HepG2 (cell line): ENCODE measurements around the gene ZNF677.

Experiments used
- ATF3 ChIP-seq: sonication (generic); formaldehyde crosslinking; IDR thresholded peaks from 2 replicates; pipeline ENCODE4 v1.4.0; 2020; ENCODE audit warnings: missing genetic modification reagents
- CREM ChIP-seq, 2 experiments: sonication (generic) in 1 of 2; formaldehyde crosslinking in 1 of 2; IDR thresholded peaks; 2 replicates each; pipeline versions ENCODE4 v1.4.0 to v1.6.1; 2016 to 2020; ENCODE audit warnings: antibody characterized with exemption in 1 of 2, mild to moderate bottlenecking in 1 of 2, missing genetic modification reagents in 1 of 2
- CTCF ChIP-seq: sonication (generic); formaldehyde crosslinking; IDR thresholded peaks from 2 replicates; pipeline ENCODE4 v1.5.0; 2020; ENCODE audit warnings: mild to moderate bottlenecking, missing genetic modification reagents, moderate library complexity
- GATA4 ChIP-seq: sonication (generic); IDR thresholded peaks from 2 replicates; pipeline ENCODE4 v1.6.1; 2016; ENCODE audit warnings: antibody characterized with exemption, low read depth, borderline replicate concordance
- HOXA7 ChIP-seq: sonication (generic); formaldehyde crosslinking; IDR thresholded peaks from 2 replicates; pipeline ENCODE4 v1.8.1; 2022; ENCODE audit warnings: mild to moderate bottlenecking, missing genetic modification reagents, moderate library complexity
- KDM4B ChIP-seq: sonication (generic); formaldehyde crosslinking; IDR thresholded peaks from 2 replicates; pipeline ENCODE4 v1.4.0; 2020; ENCODE audit warnings: missing genetic modification reagents
- NCOA1 ChIP-seq: sonication (generic); formaldehyde crosslinking; IDR thresholded peaks from 2 replicates; pipeline ENCODE4 v1.9.0; 2021; ENCODE audit warnings: missing genetic modification reagents
- SUZ12 ChIP-seq: fragments of 150-350 bp; IDR thresholded peaks from 2 replicates; pipeline ENCODE4 v1.6.1; 2014; ENCODE audit warnings: low read depth, low read length
- ZNF580 ChIP-seq: IDR thresholded peaks from 2 replicates; pipeline ENCODE4 v1.6.1; 2016; ENCODE audit warnings: low read depth, borderline replicate concordance
- ZNF788 ChIP-seq: sonication (generic); formaldehyde crosslinking; IDR thresholded peaks from 2 replicates; pipeline ENCODE4 v1.5.0; 2020; ENCODE audit warnings: mild to moderate bottlenecking, missing genetic modification reagents, borderline replicate concordance
- TF ChIP-seq, protein P1 (sequence below): sonication (generic); formaldehyde crosslinking; IDR thresholded peaks from 2 replicates; pipeline ENCODE4 v1.4.0; 2020; ENCODE audit warnings: low read depth, missing genetic modification reagents
- TF ChIP-seq, protein P2 (sequence below), 2 experiments: sonication (generic) in 1 of 2; formaldehyde crosslinking in 1 of 2; IDR thresholded peaks; 2 replicates each; pipeline versions ENCODE4 v1.5.1 to v1.6.1; 2011 to 2020; ENCODE audit warnings: borderline replicate concordance in 1 of 2, low read depth in 1 of 2, low read length in 1 of 2, mild to moderate bottlenecking in 1 of 2, missing genetic modification reagents in 1 of 2, moderate library complexity in 1 of 2

DNA sequence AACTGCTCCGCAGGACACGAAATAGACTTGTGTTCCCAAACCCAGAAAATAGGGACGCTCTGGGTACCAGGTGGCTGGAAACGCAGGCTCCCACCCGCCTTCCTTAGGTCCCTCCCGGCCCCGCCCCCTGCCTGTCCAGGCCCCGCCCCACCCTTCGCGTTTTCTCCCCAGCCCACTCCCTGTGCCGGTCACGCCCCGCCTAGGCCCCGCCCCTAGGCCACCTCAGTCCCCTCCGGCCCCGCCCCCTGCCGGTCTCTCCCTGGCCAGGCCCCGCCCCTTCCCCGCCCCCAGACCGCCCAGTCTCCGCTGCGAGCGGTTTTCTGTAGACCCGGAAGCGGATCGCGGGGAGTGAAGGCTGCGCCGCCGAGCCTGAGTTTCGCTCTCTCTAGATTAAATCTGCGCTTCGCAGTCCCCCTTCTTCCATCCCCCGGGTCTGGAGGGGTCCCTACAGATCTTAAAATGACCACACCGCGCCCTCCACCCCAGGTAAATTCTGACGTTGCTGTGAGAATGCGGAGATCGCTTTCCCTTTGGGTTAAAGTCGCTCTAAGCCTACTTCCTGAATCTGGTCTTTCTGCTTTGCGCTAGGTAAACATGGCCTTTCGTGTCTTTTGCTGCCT lies 57.8 kb downstream of the ZNF677 start:
- no peak for TF ChIP-seq NCOA1
- no peak for TF ChIP-seq ZNF788
- no peak for TF ChIP-seq KDM4B (CRISPR knock-in tag)
- TF ChIP-seq GATA4: no peak
- TF ChIP-seq, protein P1, sequence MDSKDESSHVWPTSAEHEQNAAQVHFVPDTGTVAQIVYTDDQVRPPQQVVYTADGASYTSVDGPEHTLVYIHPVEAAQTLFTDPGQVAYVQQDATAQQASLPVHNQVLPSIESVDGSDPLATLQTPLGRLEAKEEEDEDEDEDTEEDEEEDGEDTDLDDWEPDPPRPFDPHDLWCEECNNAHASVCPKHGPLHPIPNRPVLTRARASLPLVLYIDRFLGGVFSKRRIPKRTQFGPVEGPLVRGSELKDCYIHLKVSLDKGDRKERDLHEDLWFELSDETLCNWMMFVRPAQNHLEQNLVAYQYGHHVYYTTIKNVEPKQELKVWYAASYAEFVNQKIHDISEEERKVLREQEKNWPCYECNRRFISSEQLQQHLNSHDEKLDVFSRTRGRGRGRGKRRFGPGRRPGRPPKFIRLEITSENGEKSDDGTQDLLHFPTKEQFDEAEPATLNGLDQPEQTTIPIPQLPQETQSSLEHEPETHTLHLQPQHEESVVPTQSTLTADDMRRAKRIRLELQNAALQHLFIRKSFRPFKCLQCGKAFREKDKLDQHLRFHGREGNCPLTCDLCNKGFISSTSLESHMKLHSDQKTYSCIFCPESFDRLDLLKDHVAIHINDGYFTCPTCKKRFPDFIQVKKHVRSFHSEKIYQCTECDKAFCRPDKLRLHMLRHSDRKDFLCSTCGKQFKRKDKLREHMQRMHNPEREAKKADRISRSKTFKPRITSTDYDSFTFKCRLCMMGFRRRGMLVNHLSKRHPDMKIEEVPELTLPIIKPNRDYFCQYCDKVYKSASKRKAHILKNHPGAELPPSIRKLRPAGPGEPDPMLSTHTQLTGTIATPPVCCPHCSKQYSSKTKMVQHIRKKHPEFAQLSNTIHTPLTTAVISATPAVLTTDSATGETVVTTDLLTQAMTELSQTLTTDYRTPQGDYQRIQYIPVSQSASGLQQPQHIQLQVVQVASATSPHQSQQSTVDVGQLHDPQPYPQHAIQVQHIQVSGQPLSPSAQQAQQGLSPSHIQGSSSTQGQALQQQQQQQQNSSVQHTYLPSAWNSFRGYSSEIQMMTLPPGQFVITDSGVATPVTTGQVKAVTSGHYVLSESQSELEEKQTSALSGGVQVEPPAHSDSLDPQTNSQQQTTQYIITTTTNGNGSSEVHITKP (CRISPR knock-in tag): no peak
- TF ChIP-seq CTCF (CRISPR knock-in tag): no peak
- TF ChIP-seq, protein P2, sequence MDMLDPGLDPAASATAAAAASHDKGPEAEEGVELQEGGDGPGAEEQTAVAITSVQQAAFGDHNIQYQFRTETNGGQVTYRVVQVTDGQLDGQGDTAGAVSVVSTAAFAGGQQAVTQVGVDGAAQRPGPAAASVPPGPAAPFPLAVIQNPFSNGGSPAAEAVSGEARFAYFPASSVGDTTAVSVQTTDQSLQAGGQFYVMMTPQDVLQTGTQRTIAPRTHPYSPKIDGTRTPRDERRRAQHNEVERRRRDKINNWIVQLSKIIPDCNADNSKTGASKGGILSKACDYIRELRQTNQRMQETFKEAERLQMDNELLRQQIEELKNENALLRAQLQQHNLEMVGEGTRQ (IDR thresholded peaks at IDR 0.05; ENCODE audit: low read depth, low read length): no peak
- TF ChIP-seq, protein P2 (CRISPR knock-in tag; IDR thresholded peaks at IDR 0.05; ENCODE audit: borderline replicate concordance): no peak
- no peak for TF ChIP-seq ZNF580
- no peak for TF ChIP-seq SUZ12
- TF ChIP-seq HOXA7 (CRISPR knock-in tag): no peak
- no peak for TF ChIP-seq CREM (IDR thresholded peaks at IDR 0.05)
- no peak for TF ChIP-seq CREM (CRISPR knock-in tag; IDR thresholded peaks at IDR 0.05)
- TF ChIP-seq ATF3 (CRISPR knock-in tag): no peak
